NCI-H345 treated with DMSO at 0.1 percent for 48 hours (cell line): ENCODE measurements around the gene ENOX1.

Source experiments
- DNase-seq: peaks from one replicate; lab custom pipeline; 2025; ENCODE audit not compliant: unreplicated experiment; lab: John Stamatoyannopoulos, UW

ENOX1 gene

DNA sequence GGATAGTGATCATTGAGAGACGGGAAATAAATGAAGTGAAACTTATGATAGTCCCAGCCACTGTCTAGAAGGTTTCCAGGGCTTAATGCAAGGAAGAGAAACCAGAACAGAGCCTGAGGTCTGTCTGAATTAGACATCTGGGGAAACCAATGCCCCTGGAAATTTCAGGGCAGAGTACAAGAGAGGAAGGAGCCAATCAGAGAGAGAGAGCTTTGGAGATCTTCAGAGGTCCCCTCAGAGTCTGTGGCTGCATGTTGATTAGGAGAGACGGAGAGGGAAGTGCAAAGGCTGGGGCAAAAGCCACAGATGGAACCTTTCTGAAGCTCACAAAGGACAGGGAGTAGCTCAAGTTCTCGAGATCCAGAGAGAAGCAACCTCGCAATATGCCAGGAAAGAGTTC is 385.4 kb downstream of the ENOX1 start:
- no peak for DNase-seq

DNA sequence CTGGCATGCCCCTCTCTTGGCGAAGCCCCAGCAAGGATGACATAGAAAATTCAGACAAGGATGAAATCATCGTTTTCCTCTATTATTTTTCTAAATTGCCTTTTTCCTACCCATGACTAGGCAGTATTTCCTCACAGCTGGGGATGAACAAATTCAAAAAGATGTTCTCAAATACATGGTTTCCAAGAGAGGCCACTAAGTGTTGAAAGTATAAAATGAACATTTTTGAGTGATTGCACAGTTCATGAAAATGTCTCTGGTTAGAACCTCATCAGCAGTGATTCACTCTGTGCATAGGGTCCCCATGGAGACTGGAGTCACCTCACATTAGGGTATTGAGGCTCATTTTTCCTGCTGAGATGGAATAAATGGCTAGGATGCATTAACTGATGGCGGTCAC is 389.7 kb downstream of the ENOX1 start:
- DNase-seq, result no peak

DNA sequence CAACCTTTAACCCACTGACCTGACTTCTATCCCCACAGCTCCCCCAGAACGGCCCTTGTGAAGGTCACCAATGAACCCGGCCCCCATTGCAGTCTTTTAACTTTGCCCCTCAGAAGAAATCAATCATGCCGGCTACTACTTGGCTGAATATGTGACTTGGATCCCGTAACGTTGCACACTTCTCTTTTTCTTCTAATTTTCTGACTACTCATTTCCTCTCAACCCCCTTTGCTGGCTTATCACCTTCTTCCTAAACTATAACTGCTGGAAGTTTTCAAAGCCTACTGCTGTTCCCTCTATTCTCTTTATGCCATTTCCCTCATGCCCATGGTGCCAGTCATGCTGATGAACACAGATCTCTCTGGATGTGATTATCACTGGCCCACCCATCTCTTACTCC is 395.7 kb downstream of the ENOX1 start:
- DNase-seq, result no peak

DNA sequence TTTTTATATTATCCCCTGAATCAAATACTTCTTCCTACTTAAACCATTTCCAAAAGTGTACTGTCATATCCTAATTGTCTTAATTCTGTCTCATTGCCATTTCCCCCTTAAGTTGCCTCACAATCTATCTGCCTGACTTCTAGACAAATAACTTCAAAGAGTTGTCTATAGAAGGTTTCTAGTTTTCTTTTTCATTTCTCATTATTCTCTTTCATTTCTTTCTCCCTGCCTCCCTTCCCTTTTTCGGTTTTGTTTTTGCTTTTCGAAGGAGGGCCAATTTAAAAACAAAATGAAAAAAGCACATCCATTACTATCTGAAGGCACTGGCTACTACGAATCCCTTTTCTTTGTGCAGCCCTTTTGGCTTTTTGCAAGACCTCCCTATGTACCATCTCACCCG is 396.2 kb downstream of the ENOX1 start:
- no peak for DNase-seq

DNA sequence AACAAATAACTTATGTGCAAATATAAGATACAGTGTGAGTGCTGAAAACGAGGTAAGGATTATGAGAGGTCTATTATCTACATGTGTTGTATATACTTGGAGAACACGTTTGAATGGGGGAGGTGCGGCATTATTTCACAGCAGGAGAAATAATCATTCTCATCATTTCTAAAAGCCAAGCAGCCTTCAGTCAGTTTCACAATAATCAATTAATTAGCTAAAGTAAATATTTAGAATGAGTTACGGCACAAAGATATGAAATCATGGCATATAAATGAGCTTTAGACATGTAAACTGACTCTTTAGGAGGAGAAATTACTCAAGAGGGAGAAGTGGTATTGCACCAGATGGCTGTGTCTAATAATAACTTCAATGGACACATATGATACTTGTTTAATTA is 396.8 kb downstream of the ENOX1 start:
- no peak for DNase-seq

DNA sequence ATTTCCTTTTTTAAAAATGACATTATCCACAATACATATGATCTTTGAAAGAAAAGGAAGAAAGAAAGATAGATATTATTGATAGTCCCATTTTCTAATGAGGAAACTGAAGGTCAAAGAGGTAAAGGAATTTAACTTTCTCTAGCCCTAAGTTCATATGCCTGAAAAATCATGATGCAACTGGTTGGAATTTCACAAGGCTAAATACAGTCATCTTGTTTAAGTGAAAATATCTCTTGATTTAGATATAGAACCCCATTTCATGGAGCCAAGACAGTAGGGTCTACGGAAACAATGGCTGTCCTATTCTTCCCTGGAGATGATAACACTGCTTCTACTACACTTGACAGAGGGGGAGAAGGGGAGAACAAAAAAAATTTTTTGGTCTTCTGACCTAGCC is 397.2 kb downstream of the ENOX1 start:
- no peak for DNase-seq

DNA sequence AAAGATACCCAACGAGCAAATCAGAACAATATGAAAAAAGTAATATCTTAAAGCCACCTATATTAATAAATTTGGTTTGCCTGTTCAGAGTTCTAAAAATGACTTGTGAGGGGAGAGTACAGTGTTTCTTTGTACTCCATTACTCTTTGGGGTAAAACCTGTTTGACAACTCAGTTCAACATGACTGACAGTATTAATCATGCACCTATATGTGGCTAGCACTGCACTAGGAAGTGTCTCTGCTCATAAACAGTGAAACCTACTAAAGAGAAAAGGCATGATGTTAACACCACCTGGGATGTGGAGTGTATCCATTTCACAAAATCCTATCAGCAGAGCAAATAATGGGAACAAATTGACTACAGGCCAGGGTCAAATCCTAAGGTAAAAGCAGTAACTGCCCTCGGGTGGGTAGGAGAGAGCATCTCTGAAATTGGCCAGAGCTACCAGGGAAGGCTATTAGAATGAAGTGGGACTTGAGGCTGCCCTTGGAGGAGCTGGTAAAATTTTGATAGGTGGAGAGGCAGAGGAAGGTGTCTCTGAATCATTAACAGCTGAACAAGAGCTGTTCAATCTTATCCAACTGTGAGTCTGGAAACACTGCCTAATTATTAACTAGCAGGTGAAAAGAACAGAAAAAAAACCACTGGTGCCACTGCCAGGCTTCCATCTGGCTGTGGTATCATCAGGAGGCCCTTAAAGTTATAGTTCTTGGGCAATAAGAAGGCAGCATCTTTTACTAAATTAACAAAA is 398.3 kb downstream of the ENOX1 start:
- no peak for DNase-seq

DNA sequence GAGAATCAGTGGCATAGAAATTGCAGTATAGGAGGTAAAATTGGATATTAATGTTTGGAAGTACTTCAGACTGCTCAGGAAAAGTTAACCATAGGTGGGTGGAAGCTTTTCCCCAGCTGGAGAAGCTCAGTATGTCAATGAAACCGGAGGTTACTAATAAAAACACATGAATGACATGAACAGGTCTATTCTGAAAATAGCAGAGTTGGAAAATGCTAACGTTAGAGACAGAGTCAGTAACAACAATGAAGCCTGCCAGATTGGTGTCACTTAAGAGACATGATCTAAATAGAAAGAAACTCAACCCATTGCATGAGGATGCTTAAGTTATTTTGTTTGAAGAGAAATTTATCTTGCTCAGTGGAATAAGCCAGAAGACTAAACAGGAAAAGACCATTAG is 398.9 kb downstream of the ENOX1 start:
- no peak for DNase-seq

DNA sequence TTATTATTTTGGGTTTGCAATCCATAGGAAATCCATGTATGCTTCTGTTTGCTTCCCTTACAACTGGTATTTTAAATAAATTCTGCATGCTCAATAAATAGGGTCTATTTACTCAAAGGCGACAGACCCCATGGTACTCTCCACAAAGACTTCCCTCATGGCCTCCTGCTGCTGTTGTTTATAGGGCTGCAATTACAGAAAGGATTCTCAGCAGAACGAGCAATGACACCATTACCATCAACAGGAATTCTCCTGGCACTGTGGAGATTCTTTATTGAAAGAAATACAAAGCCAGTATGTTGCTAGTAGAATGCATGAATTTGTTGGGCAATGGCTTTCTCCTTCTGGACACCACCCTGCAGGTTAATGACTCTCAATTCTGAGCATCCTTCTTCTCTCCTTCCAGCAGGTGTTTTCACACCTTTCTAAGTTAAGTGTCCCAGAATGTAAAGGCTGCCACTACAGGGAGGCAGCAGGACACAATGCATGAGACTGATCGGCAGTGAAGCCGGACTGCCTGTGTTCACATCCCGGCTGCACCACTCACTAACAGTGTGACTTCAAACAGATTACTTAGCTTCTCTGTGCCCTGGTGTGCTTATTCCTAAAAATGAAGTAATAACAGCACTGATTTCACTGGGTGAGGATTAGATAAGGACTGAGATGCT is 403.1 kb downstream of the ENOX1 start:
- DNase-seq, result peak; percentile 17

DNA sequence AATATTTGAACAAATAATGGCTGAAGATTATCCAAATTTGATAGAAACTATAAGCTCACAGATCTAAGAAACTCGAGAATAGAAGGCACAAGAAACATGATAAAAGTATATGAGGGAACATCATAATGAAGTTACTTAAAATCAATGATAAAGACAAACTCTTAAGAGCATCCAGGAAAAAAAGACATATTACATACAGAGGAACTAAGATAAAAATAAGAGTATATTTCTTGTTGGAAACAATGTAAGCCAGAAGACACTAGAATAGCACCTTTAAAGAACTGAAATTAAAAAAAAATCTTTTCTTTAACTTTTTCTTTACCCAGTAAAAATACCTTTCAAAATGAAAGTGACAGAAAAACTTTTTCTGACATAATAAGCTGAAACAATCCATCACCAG is 407.0 kb downstream of the ENOX1 start:
- DNase-seq, result no peak

DNA sequence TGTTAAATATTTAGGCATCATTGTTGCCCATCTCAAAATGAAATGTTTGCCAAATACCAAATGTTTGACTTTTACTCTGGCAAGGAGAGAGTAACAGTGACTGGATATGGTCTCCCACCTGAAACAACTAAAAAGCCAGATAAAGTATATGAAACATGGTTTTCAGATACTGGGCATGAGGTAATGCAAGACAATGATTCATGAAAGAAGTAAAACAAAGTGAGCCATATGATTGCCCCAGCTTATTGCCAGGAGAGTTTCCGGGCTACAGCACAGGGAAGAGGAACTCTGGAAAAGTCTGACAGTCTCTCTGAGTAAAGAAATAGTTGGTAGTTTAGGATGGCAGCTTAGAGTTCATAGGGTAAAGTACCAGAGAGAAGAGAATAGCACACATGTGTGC is 408.8 kb downstream of the ENOX1 start:
- no peak for DNase-seq

DNA sequence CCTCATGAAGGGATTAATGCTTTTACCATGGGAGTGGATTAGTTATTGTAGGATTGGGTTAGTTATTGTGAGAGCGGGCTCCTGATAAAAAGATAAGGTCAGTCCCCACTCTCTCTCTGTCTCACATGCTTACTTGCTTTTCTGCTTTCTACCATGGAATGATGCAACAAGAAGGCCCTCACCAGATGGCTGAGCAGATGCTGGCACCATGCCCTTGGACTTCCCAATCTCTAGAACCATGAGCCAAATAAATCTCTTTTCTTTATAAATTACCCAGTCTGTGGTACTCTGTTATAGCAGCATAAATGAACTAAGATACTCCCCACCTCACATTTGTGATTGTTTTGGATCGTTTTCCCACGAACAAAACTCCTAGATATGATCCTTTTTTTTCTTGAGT is 409.6 kb downstream of the ENOX1 start:
- no peak for DNase-seq

DNA sequence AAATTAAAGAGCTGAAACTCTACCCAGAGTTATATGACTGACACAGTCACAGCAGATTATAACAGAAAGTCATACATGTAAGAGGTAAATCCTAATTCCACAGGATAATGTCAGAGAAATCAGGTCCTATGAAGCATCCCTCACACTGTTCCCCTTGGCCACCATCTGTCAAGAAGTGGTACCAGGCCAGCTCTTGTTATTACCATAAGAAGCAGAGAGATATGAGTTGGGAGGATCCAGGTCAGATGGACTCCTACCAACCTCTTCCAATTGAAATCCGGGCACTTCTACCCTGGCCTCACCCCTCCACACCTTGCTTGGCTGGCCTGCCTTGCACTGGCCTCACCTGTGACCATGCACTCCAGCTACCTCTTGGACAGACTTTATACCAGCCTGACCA is 410.2 kb downstream of the ENOX1 start:
- DNase-seq, result no peak

DNA sequence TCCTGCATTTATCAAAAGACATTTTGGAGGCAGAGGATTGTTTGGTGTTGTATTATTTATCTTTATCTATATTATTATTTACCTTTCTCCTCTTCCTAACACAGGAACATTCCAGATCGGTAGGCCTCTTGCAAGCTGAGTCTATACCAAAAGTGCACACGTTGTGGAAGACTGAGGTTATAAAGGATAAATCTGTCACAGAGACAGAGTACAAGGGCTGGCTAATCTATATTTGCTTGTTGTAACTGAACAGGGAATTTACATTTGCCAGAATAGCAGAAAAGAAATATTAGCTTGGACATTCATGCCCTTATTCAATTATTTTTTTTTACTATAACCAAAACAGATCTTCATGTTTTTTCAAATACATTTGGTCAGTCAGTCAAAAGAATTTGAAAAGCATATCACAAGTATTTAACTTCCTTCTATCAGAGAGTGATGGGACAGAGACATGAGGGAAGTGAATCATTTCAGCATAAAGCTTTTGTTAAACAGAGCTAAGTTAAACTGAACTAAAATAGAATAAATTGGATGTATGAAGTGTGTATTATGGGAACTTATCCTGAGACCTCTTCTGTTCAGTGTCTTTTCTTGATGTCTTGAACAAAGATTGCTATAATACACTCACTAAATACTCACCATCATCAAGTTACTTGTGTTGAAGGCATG is 410.8 kb downstream of the ENOX1 start:
- DNase-seq, result no peak

DNA sequence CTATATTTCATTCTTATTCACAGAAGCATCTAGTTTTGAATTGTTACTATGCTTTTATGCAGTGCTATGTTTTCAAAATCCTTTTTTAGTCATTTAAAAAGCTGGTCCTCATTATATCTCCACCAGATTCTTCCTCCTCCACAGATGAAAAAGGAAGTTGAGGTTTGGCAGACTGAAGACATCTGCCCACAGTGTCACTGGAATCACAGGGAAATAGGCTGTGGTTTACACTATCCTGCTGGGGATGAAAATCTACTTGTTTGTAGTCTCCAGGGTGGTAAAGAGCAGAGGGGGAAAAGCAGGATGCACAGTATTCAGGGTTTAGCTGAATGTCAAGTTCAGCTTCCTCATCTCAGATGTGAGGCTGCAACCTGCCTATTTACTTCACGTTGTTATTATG is 412.2 kb downstream of the ENOX1 start:
- no peak for DNase-seq

DNA sequence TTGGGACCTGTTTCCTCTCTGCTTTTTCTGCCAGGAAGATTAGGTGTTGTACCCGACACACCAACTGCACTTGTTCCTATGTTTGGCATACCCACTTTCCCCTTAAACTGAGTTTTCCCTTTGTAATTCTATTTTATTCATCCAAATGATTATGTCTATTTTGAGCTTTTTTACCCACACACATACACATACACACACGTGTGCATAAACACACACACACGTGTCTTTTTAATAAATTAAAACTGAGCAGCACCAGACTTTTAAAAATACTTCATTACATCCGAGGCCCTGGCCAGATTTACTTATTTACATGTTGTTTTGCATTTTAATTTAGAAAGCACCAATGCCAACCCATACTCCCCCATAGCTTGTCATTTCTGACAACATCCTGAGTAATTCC is 413.4 kb downstream of the ENOX1 start:
- DNase-seq, result no peak

DNA sequence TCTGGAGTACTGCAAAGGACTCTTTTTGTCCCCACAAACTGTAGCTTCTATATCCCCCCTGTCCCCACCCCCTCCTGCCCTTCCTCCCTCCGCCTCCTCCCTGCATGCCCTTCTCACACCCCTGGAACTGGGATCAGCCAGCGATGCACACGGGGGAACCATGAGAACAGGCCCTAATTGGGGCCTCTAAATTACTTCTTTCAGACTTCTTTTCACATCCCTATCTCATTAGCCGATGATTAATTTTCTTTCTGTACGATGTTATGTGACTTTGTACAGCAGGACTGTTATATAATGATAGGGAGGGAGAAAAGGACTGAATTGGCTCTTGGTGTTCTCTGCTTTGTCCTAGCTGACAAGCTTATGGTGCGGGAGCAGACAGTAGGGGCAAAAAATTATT is 415.9 kb downstream of the ENOX1 start:
- no peak for DNase-seq

DNA sequence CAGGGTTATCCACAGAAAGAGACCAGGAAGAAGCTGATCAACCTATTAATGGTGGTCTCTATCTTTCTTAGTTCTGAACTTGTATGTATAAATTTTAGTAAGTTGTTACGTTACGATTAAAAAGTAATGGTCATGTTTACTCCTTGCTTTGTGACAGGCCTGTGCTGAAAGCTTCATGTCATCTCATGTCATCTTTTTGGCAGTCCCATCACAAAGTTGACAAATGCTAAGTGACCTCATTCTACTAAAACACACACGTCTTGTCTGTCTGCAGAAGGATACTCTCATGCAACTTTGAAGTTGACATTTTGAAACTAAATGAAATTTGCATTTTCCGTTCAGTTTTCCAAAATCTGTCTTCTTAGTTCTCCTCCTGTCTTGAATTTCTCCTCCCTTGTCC is 417.5 kb downstream of the ENOX1 start:
- DNase-seq, result no peak

DNA sequence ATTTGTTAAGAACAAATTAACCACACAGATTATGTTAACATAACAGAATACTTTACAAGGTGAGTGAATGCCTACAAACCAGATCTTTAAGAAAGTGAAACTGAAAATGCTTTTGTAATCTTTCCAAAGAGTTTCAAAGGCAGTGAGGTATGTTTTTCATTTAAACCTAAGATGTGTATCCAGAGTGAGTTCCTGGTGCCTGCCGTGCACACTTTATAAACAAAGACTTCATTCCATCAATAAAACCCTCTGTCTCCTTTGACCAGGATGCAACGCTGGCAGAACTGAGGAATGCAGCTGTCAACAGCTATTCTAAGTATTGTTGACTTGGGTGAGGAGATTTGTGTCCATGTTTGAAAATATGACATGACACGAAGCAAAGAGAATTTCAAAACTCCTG is 418.8 kb downstream of the ENOX1 start:
- no peak for DNase-seq

DNA sequence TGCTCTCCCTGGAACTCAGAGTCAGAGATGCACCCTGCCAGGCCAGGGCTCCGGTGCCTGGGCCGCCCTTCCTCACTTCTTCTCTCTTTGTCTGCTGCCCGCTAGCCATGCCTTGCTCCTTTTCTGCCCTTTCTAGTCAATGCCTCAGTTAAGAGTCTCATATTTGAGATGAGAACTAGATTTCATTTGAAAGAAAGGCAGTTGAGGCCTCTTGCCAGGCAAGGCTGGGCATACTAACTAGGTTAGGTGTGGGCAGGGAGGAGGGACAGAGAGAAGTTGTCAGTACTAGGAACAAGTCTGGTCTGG is 421.8 kb downstream of the ENOX1 start:
- no peak for DNase-seq

DNA sequence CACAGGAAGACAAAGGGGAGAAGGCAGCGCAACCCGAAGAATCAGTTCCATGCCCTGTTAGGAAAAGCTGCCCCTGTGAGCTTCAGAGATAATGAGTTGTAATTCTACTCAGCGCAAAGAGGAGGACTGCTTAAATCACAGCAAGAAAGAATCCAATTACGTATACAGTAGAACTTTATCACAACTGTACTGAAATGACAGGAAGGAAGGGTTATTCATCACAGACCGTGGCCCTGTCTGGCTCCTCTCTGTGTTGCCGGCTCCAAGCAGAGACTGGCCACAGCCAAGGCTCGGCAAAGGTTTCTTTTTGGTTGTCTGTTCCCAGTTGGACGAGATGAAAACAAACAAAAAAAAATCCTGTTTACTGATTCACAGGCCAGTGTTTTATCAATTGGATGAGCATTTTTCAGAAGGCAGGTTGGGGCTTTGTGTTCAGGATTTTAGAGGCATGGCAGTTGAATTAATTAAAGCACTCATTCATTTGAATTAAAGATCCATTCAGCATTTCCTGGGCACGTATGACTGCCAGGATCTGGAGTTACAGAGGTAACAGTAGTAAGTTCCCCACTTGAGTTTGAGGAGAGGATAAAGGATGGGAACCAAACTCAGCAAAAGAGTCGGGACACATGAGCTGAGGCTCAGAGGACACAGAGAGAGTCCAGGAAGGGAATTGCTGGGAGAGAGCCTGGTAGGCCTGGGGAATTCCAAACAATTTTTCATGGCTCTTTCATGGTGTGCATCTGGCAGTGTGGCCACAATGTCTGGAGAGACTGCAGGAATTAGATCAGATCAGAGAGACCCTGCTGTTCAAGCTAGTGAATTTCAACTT is 422.3 kb downstream of the ENOX1 start:
- DNase-seq, result peak; percentile 3
